OCI-LY3 (cell line): Measurements from ENCODE around the gene ERC2.

ENCODE experiments used
- EZH2phosphoT487 ChIP-seq: fragments of 200-600 bp; shearing (Covaris generic); IDR thresholded peaks from 2 replicates; pipeline ENCODE4 v1.6.1; 2018; ENCODE audit warnings: antibody characterized with exemption, mixed run types, low read depth
- TF ChIP-seq, protein P1 (sequence below): fragments of 200-600, 300-600 bp; sonication (generic); IDR thresholded peaks from 2 replicates; pipeline ENCODE4 v1.5.1; 2014; ENCODE audit warnings: antibody characterized with exemption, low read length, low read depth

DNA sequence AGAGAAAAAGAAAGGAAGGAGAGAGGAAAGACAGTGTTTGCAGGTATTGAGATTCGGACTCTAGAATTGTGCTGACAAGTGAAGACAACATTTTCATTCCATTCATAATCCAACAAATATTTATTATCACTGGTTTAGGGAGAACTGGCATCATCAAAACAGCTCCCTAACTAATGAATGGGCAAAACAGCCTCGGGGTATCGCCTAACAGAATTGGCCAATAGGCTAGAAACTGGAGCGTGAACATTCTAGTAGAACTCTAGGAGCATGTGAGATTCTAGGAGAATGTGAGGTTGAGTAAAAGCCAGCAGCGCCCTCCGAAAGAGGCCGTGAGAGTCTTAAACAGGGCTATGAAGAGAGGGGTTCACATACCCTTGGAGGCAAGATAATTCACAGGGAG, 759.3 kb downstream of the ERC2 start:
- TF ChIP-seq, protein P1, sequence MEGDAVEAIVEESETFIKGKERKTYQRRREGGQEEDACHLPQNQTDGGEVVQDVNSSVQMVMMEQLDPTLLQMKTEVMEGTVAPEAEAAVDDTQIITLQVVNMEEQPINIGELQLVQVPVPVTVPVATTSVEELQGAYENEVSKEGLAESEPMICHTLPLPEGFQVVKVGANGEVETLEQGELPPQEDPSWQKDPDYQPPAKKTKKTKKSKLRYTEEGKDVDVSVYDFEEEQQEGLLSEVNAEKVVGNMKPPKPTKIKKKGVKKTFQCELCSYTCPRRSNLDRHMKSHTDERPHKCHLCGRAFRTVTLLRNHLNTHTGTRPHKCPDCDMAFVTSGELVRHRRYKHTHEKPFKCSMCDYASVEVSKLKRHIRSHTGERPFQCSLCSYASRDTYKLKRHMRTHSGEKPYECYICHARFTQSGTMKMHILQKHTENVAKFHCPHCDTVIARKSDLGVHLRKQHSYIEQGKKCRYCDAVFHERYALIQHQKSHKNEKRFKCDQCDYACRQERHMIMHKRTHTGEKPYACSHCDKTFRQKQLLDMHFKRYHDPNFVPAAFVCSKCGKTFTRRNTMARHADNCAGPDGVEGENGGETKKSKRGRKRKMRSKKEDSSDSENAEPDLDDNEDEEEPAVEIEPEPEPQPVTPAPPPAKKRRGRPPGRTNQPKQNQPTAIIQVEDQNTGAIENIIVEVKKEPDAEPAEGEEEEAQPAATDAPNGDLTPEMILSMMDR: no peak
- TF ChIP-seq EZH2phosphoT487: no peak
